CD14-positive monocyte (primary cell): ENCODE data around the gene CSTB. TPM values are rescaled to one million over a fixed set of nuclear protein-coding genes. Genes with fewer than 3 reads are reported as not detected.
A peak's percentile ranks its signal among the peaks of the same experiment; 100 is the strongest.

Experiments used
- DNase-seq, 3 donors: peaks; one replicate each; pipeline ENCODE4 v3.0.0-alpha.2; 2011 to 2022
- H2AFZ ChIP-seq: 2 replicates; pipeline ENCODE4 v1.6.0; 2012; ENCODE audit warnings: mild to moderate bottlenecking, low read depth, low read length, inconsistent platforms; ENCODE audit not compliant: insufficient read depth, poor library complexity, severe bottlenecking
- H3K27ac ChIP-seq, 2 donors: 1 replicate in 1 of 2; 2 replicates in 1 of 2; pipeline ENCODE4 v1.5.1; 2012 to 2013; ENCODE audit warnings: low read length in 2 of 2, control low read depth in 1 of 2, inconsistent platforms in 1 of 2, low read depth in 1 of 2, mild to moderate bottlenecking in 1 of 2
- H3K27me3 ChIP-seq, 2 donors: one replicate each; pipeline versions ENCODE4 v1.6.0 to v1.6.1; 2011 to 2013; ENCODE audit warnings: low read length in 2 of 2; ENCODE audit not compliant: control insufficient read depth in 2 of 2, insufficient read depth in 2 of 2
- H3K36me3 ChIP-seq, 2 donors: replicated peaks in 1 of 2; 1 replicate in 1 of 2; 2 replicates in 1 of 2; pipeline versions ENCODE4 v1.5.1 to v1.6.1; 2012 to 2013; ENCODE audit warnings: low read length in 2 of 2, control low read depth in 1 of 2, inconsistent platforms in 1 of 2, mild to moderate bottlenecking in 1 of 2; ENCODE audit not compliant: insufficient read depth in 2 of 2, control insufficient read depth in 1 of 2
- H3K4me1 ChIP-seq, 2 donors: 1 replicate in 1 of 2; 2 replicates in 1 of 2; pipeline versions ENCODE4 v1.5.1 to v1.6.1; 2012 to 2013; ENCODE audit warnings: low read length in 2 of 2, control low read depth in 1 of 2, inconsistent platforms in 1 of 2, mild to moderate bottlenecking in 1 of 2, moderate library complexity in 1 of 2; ENCODE audit not compliant: insufficient read depth in 2 of 2, control insufficient read depth in 1 of 2
- H3K4me2 ChIP-seq: replicated peaks from 2 replicates; pipeline ENCODE3; 2012; ENCODE audit warnings: low read length, moderate library complexity, mild to moderate bottlenecking; ENCODE audit not compliant: poor library complexity, severe bottlenecking; ENCODE audit errors: extremely low read depth
- H3K4me3 ChIP-seq, 3 experiments: fragments of 200-600 bp in 1 of 3; sonication (generic) in 1 of 3; replicated peaks in 1 of 3; 1 replicate in 2 of 3; 2 replicates in 1 of 3; pipeline ENCODE4 v1.5.1; 2011 to 2013; ENCODE audit warnings: low read length in 3 of 3, mild to moderate bottlenecking in 3 of 3, control low read depth in 2 of 3, low read depth in 2 of 3, inconsistent platforms in 1 of 3, moderate library complexity in 1 of 3
- H3K79me2 ChIP-seq: 2 replicates; pipeline ENCODE4 v1.6.0; 2012; ENCODE audit warnings: mild to moderate bottlenecking, control low read depth, inconsistent platforms, low read length, moderate library complexity; ENCODE audit not compliant: insufficient read depth
- H3K9ac ChIP-seq: 2 replicates; pipeline ENCODE4 v1.6.0; 2017; ENCODE audit warnings: low read length, mild to moderate bottlenecking; ENCODE audit not compliant: insufficient read depth, poor library complexity, severe bottlenecking
- H3K9me3 ChIP-seq, 2 donors: replicated peaks in 1 of 2; 1 replicate in 1 of 2; 2 replicates in 1 of 2; pipeline versions ENCODE4 v1.5.1 to v1.6.1; 2012 to 2013; ENCODE audit warnings: low read length in 2 of 2, control low read depth in 1 of 2; ENCODE audit not compliant: control insufficient read depth in 1 of 2, insufficient read depth in 1 of 2
- H4K20me1 ChIP-seq: 2 replicates; pipeline ENCODE4 v1.6.0; 2012; ENCODE audit warnings: mild to moderate bottlenecking, low read length, control low read depth, moderate library complexity; ENCODE audit not compliant: insufficient read depth
- H3K27ac Mint-ChIP-seq, 7 donors: one replicate each; pipeline ENCODE4 v1.8.0; 2020; ENCODE audit warnings: mild to moderate bottlenecking in 7 of 7, mixed read lengths in 7 of 7, moderate library complexity in 6 of 7, inconsistent platforms in 2 of 7
- H3K27me3 Mint-ChIP-seq, 3 donors: one replicate each; pipeline ENCODE4 v1.8.0; 2021 to 2022; ENCODE audit warnings: low read depth in 3 of 3, mild to moderate bottlenecking in 3 of 3, mixed read lengths in 3 of 3, moderate library complexity in 3 of 3, inconsistent platforms in 1 of 3
- H3K36me3 Mint-ChIP-seq, 2 donors: one replicate each; pipeline ENCODE4 v1.8.0; 2020; ENCODE audit warnings: mixed read lengths in 2 of 2, inconsistent platforms in 1 of 2, mild to moderate bottlenecking in 1 of 2
- H3K4me1 Mint-ChIP-seq: one replicate; pipeline ENCODE4 v1.8.0; 2020; ENCODE audit warnings: mild to moderate bottlenecking, mixed read lengths
- H3K4me3 Mint-ChIP-seq, 2 donors: one replicate each; pipeline ENCODE4 v1.8.0; 2020; ENCODE audit warnings: mild to moderate bottlenecking in 2 of 2, mixed read lengths in 2 of 2, moderate library complexity in 1 of 2
- H3K9me3 Mint-ChIP-seq, 7 donors: one replicate each; pipeline ENCODE4 v1.8.0; 2020 to 2022; ENCODE audit warnings: mixed read lengths in 7 of 7, mild to moderate bottlenecking in 6 of 7, moderate library complexity in 6 of 7, inconsistent platforms in 2 of 7
- CTCF ChIP-seq: fragments of 200-600 bp; IDR thresholded peaks from one replicate; pipeline ENCODE4 v1.8.0; 2022; ENCODE audit warnings: antibody characterized with exemption, mild to moderate bottlenecking
- WGBS: methylation state at CpG from one replicate; pipeline ENCODE4 v1.1.5; 2013; ENCODE audit warnings: missing lambda C conversion rate; ENCODE audit not compliant: insufficient coverage; 5-methylcytosine and 5-hydroxymethylcytosine counted together
- intact Hi-C, 2 donors: fragments of 100-400 bp; cut with micrococcal nuclease; formaldehyde crosslinking; loops; one replicate each; pipeline versions ENCODE4 v1.15.0 to v1.15.1; 2023
- polyA plus RNA-seq, 3 donors: library from polyadenylated mRNA; depleted of rRNA in 1 of 3; unstranded in 2 of 3; stranded (reverse) in 1 of 3; fragments of 300-500 nt in 2 of 3; fragments of >200 nt in 1 of 3; fragmentation: Illumina TruSeq in 2 of 3; gene quantifications; 1 replicate in 2 of 3; 2 replicates in 1 of 3; pipeline ENCODE4 v1.2.3, GENCODE V29; 2012 to 2021

CSTB gene
- polyA plus RNA-seq, 3 donors: 73.7 to 120 (median 115) TPM

GRCh38 chr21:43733529-43734071 is 42.5 kb downstream of the CSTB start:
- Histone ChIP-seq H3K4me1 (peaks cover 20 to 35% of the 10 kb centered on the region in 2 donors), H3K36me3 (peaks cover 48 to 70% of the 10 kb centered on the region in 2 donors), H3K27ac (no peak overlapping the region)

GRCh38 chr21:43733060-43733459 is 43.0 kb downstream of the CSTB start:
- H3K4me1 ChIP-seq: peaks cover 25 to 40% of the 10 kb centered on the region in 2 donors
- H3K9ac ChIP-seq: no peak overlapping the region
- H3K9me3 Mint-ChIP-seq: peaks cover 0 to 3% (median 0%) of the 10 kb centered on the region in 7 donors
- DNase-seq: no peak
- no peak overlapping the region for H3K4me3 Mint-ChIP-seq
- peaks cover 42% of the 10 kb centered on the region for H3K4me1 Mint-ChIP-seq
- no peaks in the 10 kb centered on the region for H3K27me3 ChIP-seq
- no peaks in the 10 kb centered on the region for H3K27me3 Mint-ChIP-seq
- WGBS: 0% methylated on average over 1 of the region's 10 CpGs
- H3K36me3 Mint-ChIP-seq: peaks cover 39 to 77% of the 10 kb centered on the region in 2 donors
- H3K4me3 ChIP-seq: no peak overlapping the region
- intact Hi-C loops: loop anchor here in 1 of 2 donors (10.0 kb wide), 1 partner anchor 58 kb away; no protein-coding TSS in a partner anchor
- H3K79me2 ChIP-seq: peaks cover 96% of the 10 kb centered on the region
- no peak for TF ChIP-seq CTCF
- H3K36me3 ChIP-seq: peaks cover 45 to 64% of the 10 kb centered on the region in 2 donors
- no peaks in the 10 kb centered on the region for H3K9me3 ChIP-seq
- no peak overlapping the region for H3K27ac ChIP-seq
- H4K20me1 ChIP-seq: peaks cover 100% of the 10 kb centered on the region
- H3K4me2 ChIP-seq: no peak overlapping the region
- no peak overlapping the region for H2AFZ ChIP-seq
- peak overlapping the region in 5 of 7 donors; percentile 32 to 82 (median 47) for H3K27ac Mint-ChIP-seq

More at GRCh38 chr21:43733529-43734071, 42.5 kb downstream of the CSTB start:
- no peaks in the 10 kb centered on the region for H3K27me3 Mint-ChIP-seq
- H3K4me1 Mint-ChIP-seq: peaks cover 37% of the 10 kb centered on the region
- Histone ChIP-seq H3K4me2 (no peak overlapping the region), H3K27me3 (no peaks in the 10 kb centered on the region), H3K79me2 (peaks cover 91% of the 10 kb centered on the region), H4K20me1 (peaks cover 100% of the 10 kb centered on the region), H3K4me3 (no peak overlapping the region), H3K9ac (no peak overlapping the region), H3K9me3 (no peaks in the 10 kb centered on the region), H2AFZ (no peak overlapping the region)
- no peak for TF ChIP-seq CTCF
- H3K9me3 Mint-ChIP-seq: peaks cover 0 to 3% (median 0%) of the 10 kb centered on the region in 7 donors
- no peak for DNase-seq
- 70% methylated on average over 6 of the region's 15 CpGs for WGBS
- intact Hi-C loops: loop anchor here in 1 of 2 donors (10.0 kb wide), 1 partner anchor 59 kb away; no protein-coding TSS in a partner anchor
- peak overlapping the region in 4 of 7 donors; percentile 32 to 82 (median 56) for H3K27ac Mint-ChIP-seq
- H3K4me3 Mint-ChIP-seq: no peak overlapping the region
- peaks cover 44 to 82% of the 10 kb centered on the region in 2 donors for H3K36me3 Mint-ChIP-seq
